ENCODE measurements around the gene INPP5A. TPM values are rescaled to one million over a fixed set of nuclear protein-coding genes. Genes with fewer than 3 reads are reported as not detected.

The INPP5A gene
- total RNA-seq, 2 donors from 2014 or later = 20.7 to 26.7 TPM

DNA sequence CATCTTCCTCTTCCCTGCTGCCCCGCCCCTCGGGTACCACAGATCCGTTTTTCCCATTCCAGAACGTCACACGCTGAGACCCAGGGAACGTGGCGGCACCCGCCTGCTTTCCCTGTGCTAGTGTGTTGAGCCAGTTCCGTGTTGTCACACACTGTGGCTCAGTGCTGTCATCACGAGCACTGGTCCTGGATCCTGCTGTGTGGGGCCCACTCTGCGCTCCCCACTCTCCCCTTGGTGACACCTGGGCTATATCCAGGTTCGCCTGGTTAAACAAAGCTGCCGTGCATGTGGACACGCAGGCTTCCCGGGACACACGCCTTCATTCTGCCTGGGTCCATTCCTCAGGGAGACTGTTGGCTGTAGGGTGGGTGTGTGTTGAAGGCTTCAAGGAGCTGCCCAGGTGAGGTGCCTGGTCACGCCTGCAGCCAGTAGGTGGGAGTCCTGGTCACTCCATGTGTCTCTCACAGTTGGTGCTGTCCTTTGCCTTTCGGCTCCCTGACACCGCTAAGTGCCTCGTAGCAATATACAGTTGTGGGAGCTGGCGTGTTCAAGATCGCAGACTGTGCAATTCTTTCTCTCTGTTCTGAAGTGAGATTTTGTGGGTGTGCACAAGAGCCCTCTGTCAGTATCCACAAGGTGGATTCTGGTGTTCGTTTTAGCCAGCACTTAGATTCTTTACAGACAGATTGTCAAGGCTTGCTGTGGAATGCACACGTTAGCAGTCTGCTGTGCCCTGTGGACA lies 88.6 kb downstream of the INPP5A start:
- H3K27me3 ChIP-seq (ENCODE audit: control insufficient read depth, insufficient read depth, low read length, poor library complexity, severe bottlenecking) = no peaks in the 10 kb centered on the region
- H3K27ac ChIP-seq (ENCODE audit: low read depth, low read length) = no peak overlapping the region
- 90 to 91% methylated on average over 20 to 24 of the region's 24 CpGs for WGBS, 2 experiments (ENCODE audit: insufficient coverage in 1 of 2, insufficient read length in 1 of 2)
- Mint-ChIP-seq H3K9me3 (peaks cover 9% of the 10 kb centered on the region), H3K36me3 (ENCODE audit: low read depth) (no peaks in the 10 kb centered on the region), H3K27me3 (ENCODE audit: insufficient read depth) (peaks cover 4% of the 10 kb centered on the region), H3K27ac (no peak overlapping the region), H3K4me3 (no peak overlapping the region), H3K4me1 (peaks cover 8% of the 10 kb centered on the region)
- TF ChIP-seq, protein P1, sequence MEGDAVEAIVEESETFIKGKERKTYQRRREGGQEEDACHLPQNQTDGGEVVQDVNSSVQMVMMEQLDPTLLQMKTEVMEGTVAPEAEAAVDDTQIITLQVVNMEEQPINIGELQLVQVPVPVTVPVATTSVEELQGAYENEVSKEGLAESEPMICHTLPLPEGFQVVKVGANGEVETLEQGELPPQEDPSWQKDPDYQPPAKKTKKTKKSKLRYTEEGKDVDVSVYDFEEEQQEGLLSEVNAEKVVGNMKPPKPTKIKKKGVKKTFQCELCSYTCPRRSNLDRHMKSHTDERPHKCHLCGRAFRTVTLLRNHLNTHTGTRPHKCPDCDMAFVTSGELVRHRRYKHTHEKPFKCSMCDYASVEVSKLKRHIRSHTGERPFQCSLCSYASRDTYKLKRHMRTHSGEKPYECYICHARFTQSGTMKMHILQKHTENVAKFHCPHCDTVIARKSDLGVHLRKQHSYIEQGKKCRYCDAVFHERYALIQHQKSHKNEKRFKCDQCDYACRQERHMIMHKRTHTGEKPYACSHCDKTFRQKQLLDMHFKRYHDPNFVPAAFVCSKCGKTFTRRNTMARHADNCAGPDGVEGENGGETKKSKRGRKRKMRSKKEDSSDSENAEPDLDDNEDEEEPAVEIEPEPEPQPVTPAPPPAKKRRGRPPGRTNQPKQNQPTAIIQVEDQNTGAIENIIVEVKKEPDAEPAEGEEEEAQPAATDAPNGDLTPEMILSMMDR (conservative IDR thresholded peaks at IDR 0.05) = no peak
- no peaks in the 10 kb centered on the region for H3K36me3 ChIP-seq (ENCODE audit: control insufficient read depth, insufficient read depth, low read length)
- DNase-seq = peak; percentile 38
- no peaks in the 10 kb centered on the region for H3K4me1 ChIP-seq (ENCODE audit: control insufficient read depth, insufficient read depth, low read length)
- H3K4me3 ChIP-seq (ENCODE audit: low read length) = no peak overlapping the region
- no peak overlapping the region for H3K9ac ChIP-seq (ENCODE audit: extremely low read depth, low read length, poor library complexity, severe bottlenecking)
- peaks cover 11% of the 10 kb centered on the region for H3K9me3 ChIP-seq (ENCODE audit: control insufficient read depth, low read length)

DNA sequence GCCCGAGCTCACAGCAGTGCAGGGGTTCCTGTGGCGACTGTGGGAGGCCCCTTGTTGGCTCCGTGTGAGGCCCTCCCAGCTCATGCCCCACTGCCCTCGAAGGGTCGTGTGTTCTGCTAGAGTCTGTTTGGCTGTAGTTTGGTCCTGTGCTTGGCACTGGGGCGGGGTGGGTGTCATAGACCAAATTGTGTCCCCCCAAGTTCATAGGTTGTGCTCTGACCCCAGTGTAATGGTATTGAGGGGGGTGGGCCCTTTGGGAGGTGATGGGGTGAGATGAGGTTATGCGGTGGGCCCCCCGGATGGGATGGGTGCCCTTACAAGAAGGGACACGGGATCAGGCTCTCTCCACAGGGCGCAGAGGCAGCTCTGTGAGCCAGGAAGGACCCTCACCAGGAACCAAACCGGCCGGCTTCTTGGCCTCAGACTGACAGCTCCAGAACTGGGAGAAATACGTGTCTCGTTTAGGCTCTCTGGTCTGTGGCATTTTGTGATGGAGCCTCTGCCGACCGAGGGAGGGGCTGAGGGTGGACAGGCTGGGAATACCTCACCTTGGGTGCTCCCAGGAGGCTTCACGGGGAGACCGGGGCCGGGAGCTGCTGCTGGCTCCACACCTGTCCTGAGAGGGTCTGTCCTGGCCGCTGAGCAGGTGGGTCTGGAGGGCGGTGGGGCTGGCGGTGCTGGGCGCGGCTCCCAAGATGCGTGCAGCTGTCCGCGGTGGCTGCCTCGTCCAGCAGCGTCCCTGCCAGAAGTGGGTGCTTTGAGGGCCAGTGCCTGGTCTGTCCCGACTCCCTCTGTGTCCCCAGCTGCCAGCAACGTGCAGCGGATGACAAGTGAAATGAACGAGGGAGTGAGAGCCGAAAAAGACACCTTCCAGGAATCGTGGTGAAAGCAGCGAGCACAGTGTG lies 89.4 kb downstream of the INPP5A start:
- Histone ChIP-seq H3K4me3 (ENCODE audit: low read length) (no peak overlapping the region), H3K27me3 (ENCODE audit: control insufficient read depth, insufficient read depth, low read length, poor library complexity, severe bottlenecking) (no peaks in the 10 kb centered on the region), H3K9me3 (ENCODE audit: control insufficient read depth, low read length) (peaks cover 2% of the 10 kb centered on the region), H3K36me3 (ENCODE audit: control insufficient read depth, insufficient read depth, low read length) (no peaks in the 10 kb centered on the region), H3K9ac (ENCODE audit: extremely low read depth, low read length, poor library complexity, severe bottlenecking) (no peak overlapping the region), H3K4me1 (ENCODE audit: control insufficient read depth, insufficient read depth, low read length) (no peaks in the 10 kb centered on the region), H3K27ac (ENCODE audit: low read depth, low read length) (no peak overlapping the region)
- Mint-ChIP-seq H3K4me1 (peaks cover 8% of the 10 kb centered on the region), H3K9me3 (peaks cover under 1% of the 10 kb centered on the region), H3K27me3 (ENCODE audit: insufficient read depth) (peaks cover 4% of the 10 kb centered on the region), H3K36me3 (ENCODE audit: low read depth) (no peaks in the 10 kb centered on the region), H3K27ac (no peak overlapping the region), H3K4me3 (no peak overlapping the region)
- no peak for DNase-seq
- TF ChIP-seq, protein P1 (conservative IDR thresholded peaks at IDR 0.05) = no peak
- 92% methylated on average over 23 to 36 of the region's 36 CpGs for WGBS, 2 experiments (ENCODE audit: insufficient coverage in 1 of 2, insufficient read length in 1 of 2)

DNA sequence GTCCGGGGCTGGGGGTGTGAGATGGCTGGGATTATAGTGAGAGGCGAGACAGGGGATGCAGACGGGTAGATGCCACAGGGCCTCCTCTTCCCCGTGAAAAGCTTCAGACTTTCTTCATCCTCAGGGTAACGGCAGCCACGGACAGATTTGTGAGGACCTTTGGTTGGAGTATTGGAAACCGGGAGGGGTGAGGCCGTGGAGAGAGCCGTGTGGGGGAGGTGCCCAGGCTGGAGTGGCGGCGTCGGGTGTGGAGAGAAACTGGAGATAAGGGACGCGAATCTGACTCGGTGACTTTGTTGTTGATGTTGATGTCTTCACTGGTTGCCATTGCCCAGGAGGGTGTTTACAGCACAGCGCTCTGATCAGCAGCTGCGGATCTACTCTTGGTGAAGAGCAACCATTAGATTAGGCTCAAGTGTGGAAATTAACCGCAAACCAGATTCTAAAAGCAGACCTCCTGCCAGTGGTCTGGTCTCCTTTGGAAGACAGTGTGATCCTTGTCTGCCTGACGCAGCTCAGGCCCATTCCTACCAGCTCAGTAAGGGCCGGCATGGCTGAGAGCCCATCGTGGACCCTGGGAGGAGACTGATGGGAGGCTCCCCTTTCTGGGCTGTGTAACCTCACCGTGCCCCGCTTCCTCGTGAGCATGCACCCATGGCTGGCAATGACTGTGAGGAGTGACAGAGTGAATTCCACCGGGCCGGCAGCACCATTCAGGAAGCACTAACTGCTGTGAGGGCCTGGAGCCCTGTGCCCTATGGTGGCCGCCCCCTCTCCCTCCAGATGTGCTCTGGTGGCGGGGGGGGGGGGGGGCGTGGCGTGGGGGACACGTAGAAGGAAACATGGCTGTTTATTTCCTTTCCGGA lies 90.3 kb downstream of the INPP5A start:
- H3K36me3 Mint-ChIP-seq (ENCODE audit: low read depth) = no peaks in the 10 kb centered on the region
- no peak overlapping the region for H3K4me3 Mint-ChIP-seq
- peaks cover 8% of the 10 kb centered on the region for H3K4me1 Mint-ChIP-seq
- no peaks in the 10 kb centered on the region for H3K27me3 ChIP-seq (ENCODE audit: control insufficient read depth, insufficient read depth, low read length, poor library complexity, severe bottlenecking)
- no peaks in the 10 kb centered on the region for H3K4me1 ChIP-seq (ENCODE audit: control insufficient read depth, insufficient read depth, low read length)
- 83 to 91% methylated on average over 19 to 27 of the region's 32 CpGs for WGBS, 2 experiments (ENCODE audit: insufficient coverage in 1 of 2, insufficient read length in 1 of 2)
- no peaks in the 10 kb centered on the region for H3K9me3 Mint-ChIP-seq
- no peak overlapping the region for H3K9ac ChIP-seq (ENCODE audit: extremely low read depth, low read length, poor library complexity, severe bottlenecking)
- TF ChIP-seq, protein P1 (conservative IDR thresholded peaks at IDR 0.05) = no peak
- H3K9me3 ChIP-seq (ENCODE audit: control insufficient read depth, low read length) = no peaks in the 10 kb centered on the region
- no peaks in the 10 kb centered on the region for H3K36me3 ChIP-seq (ENCODE audit: control insufficient read depth, insufficient read depth, low read length)
- peak overlapping the region; percentile 18 for H3K27ac Mint-ChIP-seq
- H3K27me3 Mint-ChIP-seq (ENCODE audit: insufficient read depth) = peaks cover 4% of the 10 kb centered on the region
- no peak overlapping the region for H3K27ac ChIP-seq (ENCODE audit: low read depth, low read length)
- H3K4me3 ChIP-seq (ENCODE audit: low read length) = no peak overlapping the region
- no peak for DNase-seq
